Measurements from ENCODE around the gene PPP1R14B.
A peak's percentile ranks its signal among the peaks of the same experiment; 100 is the strongest.

Gene PPP1R14B

DNA sequence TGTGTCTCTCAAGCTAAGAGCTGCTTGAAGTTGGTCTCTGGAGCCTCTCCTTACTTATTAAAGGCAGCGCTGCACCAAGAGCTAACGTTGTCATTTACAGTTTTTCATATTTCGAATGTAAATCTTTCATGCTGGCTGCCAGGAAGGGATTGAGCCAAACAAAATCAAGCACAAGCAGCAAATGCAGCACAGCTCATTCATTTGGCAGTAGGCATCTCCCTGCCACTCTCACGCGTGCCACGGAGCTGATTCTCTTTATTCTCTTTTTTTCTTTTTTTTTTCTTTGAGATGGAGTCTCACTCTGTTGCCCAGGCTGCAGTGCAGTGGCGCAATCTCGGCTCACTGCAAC lies 13.8 kb downstream of the PPP1R14B start:
- TF ChIP-seq, protein P1, sequence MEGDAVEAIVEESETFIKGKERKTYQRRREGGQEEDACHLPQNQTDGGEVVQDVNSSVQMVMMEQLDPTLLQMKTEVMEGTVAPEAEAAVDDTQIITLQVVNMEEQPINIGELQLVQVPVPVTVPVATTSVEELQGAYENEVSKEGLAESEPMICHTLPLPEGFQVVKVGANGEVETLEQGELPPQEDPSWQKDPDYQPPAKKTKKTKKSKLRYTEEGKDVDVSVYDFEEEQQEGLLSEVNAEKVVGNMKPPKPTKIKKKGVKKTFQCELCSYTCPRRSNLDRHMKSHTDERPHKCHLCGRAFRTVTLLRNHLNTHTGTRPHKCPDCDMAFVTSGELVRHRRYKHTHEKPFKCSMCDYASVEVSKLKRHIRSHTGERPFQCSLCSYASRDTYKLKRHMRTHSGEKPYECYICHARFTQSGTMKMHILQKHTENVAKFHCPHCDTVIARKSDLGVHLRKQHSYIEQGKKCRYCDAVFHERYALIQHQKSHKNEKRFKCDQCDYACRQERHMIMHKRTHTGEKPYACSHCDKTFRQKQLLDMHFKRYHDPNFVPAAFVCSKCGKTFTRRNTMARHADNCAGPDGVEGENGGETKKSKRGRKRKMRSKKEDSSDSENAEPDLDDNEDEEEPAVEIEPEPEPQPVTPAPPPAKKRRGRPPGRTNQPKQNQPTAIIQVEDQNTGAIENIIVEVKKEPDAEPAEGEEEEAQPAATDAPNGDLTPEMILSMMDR (IDR thresholded peaks at IDR 0.05; ENCODE audit: insufficient read depth, low read length, poor library complexity, severe bottlenecking): no peak
- H3K4me3 ChIP-seq (replicated peaks; ENCODE audit: low read depth, low read length): no peak overlapping the region
- H3K36me3 ChIP-seq (ENCODE audit: control insufficient read depth, insufficient read depth, low read length): no peaks in the 10 kb centered on the region; the same call in none of the 2 replicates
- no peak for DNase-seq (ENCODE audit: extremely low read depth, insufficient read length)
- H3K27me3 ChIP-seq (replicated peaks; ENCODE audit: control insufficient read depth, insufficient read depth, low read length): no peaks in the 10 kb centered on the region

DNA sequence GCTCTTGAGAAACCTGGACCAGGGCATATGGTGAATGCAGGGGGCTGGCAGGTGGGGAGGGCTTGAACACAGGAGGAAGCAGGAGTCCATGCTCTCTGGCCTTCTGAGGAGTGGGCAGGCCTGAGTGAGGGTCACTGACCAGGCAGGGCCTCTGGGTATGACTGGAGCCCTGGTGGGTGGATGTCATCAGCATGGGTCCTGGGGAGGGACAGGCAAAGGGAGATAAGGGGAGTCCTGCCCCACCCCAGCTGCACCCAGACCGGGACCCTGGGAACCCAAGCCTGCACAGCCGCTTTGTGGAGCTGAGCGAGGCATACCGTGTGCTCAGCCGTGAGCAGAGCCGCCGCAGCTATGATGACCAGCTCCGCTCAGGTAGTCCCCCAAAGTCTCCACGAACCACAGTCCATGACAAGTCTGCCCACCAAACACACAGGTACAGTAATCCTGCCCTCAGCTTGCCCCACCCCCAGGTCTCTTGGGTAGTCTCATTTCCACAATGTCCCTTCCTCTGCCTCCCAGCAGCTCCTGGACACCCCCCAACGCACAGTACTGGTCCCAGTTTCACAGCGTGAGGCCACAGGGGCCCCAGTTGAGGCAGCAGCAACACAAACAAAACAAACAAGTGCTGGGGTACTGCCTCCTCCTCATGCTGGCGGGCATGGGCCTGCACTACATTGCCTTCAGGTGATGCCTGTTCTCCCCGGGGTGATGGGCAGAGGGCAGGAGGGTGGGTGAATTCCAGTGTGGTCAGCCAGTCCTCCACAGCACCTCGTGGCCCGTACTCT lies 14.4 kb downstream of the PPP1R14B start:
- Histone ChIP-seq H3K4me3 (replicated peaks; ENCODE audit: low read depth, low read length) (no peak overlapping the region), H3K36me3 (ENCODE audit: control insufficient read depth, insufficient read depth, low read length) (no peaks in the 10 kb centered on the region; the same call in none of the 2 replicates), H3K27me3 (replicated peaks; ENCODE audit: control insufficient read depth, insufficient read depth, low read length) (no peaks in the 10 kb centered on the region)
- TF ChIP-seq, protein P1 (IDR thresholded peaks at IDR 0.05; ENCODE audit: insufficient read depth, low read length, poor library complexity, severe bottlenecking): no peak
- DNase-seq (ENCODE audit: extremely low read depth, insufficient read length): no peak

DNA sequence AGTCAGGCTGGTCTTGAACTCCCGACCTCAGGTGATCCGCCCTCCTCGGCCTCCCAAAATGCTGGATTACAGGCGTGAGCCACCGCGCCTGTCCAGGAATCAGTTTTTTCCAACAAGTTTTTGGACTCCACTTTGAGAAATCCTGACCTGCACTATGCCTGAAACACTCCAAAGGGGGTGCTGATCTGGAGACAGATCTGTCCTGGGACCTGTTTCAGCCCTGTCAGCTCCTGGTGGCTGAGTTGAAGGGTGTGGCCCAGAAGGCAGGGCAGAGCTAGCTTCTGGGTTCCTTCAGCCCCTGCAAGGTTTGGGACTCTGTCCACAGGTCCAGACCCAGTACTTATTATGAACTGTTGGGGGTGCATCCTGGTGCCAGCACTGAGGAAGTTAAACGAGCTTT lies 15.2 kb downstream of the PPP1R14B start:
- Histone ChIP-seq H3K4me3 (replicated peaks; ENCODE audit: low read depth, low read length) (no peak overlapping the region), H3K27me3 (replicated peaks; ENCODE audit: control insufficient read depth, insufficient read depth, low read length) (no peaks in the 10 kb centered on the region), H3K36me3 (ENCODE audit: control insufficient read depth, insufficient read depth, low read length) (no peaks in the 10 kb centered on the region; the same call in none of the 2 replicates)
- DNase-seq (ENCODE audit: extremely low read depth, insufficient read length): no peak
- TF ChIP-seq, protein P1 (IDR thresholded peaks at IDR 0.05; ENCODE audit: insufficient read depth, low read length, poor library complexity, severe bottlenecking): no peak

DNA sequence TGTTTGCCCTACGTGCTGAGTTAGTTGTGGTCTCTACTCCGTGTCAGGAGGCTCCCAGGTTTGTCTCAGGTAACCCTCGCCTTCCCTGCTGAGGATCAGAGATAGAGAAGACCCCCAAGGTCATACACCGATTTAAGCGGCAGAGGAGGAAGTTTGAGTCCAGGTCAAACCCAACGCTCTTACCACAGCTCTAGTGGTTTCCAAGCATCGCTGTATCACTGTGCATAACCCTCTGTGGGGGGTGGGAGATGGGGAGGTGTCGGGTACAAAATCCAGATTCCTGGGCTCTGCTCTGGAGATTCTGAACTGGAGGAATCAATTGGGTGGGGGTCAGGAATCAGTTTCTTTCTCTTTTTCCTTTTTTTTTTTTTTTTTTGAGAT lies 15.8 kb downstream of the PPP1R14B start:
- DNase-seq (ENCODE audit: extremely low read depth, insufficient read length): no peak
- H3K27me3 ChIP-seq (replicated peaks; ENCODE audit: control insufficient read depth, insufficient read depth, low read length): no peaks in the 10 kb centered on the region
- peak overlapping the region; percentile 79 for H3K4me3 ChIP-seq (replicated peaks; ENCODE audit: low read depth, low read length)
- H3K36me3 ChIP-seq (ENCODE audit: control insufficient read depth, insufficient read depth, low read length): no peaks in the 10 kb centered on the region; the same call in none of the 2 replicates
- TF ChIP-seq, protein P1 (IDR thresholded peaks at IDR 0.05; ENCODE audit: insufficient read depth, low read length, poor library complexity, severe bottlenecking): no peak

DNA sequence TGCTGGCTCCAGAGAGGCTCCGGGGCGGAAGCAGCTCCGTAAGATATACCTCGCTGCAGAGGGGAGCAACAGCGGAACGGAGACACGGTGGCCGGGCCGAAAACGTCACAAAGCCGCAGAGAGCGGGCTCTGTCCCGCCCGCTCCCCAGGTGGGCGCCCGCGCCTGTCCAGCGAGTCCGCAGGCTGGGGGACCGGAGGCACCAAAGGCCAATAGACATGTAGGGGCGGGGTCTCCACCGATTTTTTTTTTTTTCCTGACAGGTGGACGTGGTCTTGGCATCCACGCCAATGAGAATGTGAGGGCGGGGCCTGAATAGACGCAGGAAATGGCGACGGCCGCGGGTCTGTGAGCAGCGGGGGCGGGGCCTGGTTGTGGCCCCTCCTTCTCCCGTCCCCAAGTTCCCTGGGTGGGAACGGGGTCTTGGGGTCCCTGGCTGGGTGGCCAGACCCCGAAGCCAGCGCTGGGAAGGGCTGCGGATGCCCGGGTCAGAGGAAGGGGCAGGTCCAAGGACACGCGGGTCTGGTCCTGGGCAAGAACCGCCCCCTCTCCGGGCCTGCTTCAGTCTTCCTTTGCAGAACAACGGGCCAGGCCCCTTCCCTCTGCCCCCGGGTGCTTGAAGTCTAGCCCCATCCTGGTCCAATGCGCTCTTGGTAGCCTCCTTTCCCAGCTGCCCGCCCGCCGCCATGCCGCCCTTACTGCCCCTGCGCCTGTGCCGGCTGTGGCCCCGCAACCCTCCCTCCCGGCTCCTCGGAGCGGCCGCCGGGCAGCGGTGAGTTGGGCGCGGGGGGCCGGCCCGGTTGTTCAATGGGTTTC lies 16.4 kb downstream of the PPP1R14B start, which contains the start of gene DNAJC4:
DNAJC4 (plus strand) TSS at position 378 of the 814 bp plus-strand sequence; CDS start at position 685, 307 bp downstream.
- Histone ChIP-seq H3K27me3 (replicated peaks; ENCODE audit: control insufficient read depth, insufficient read depth, low read length) (no peaks in the 10 kb centered on the region), H3K36me3 (ENCODE audit: control insufficient read depth, insufficient read depth, low read length) (no peaks in the 10 kb centered on the region; the same call in none of the 2 replicates), H3K4me3 (replicated peaks; ENCODE audit: low read depth, low read length) (peak within 1 kb of the TSS; percentile 79)
- peak; percentile 90 for DNase-seq (ENCODE audit: extremely low read depth, insufficient read length)
- TF ChIP-seq, protein P1 (IDR thresholded peaks at IDR 0.05; ENCODE audit: insufficient read depth, low read length, poor library complexity, severe bottlenecking): no peak
